HepG2 (cell line): Measurements from ENCODE around the gene GSK3A. TPM values are rescaled to one million over a fixed set of nuclear protein-coding genes. Genes with fewer than 3 reads are reported as not detected.

Experiments
- BORCS8-MEF2B ChIP-seq: sonication (generic); formaldehyde crosslinking; IDR thresholded peaks from 2 replicates; pipeline ENCODE4 v1.8.0; 2022; ENCODE audit warnings: mild to moderate bottlenecking, missing genetic modification reagents
- EP300 ChIP-seq, 3 experiments: sonication (generic) in 1 of 3; formaldehyde crosslinking in 1 of 3; IDR thresholded peaks; 2 replicates each; pipeline versions ENCODE4 v1.5.1 to v1.6.1; 2011 to 2020; ENCODE audit warnings: low read depth in 2 of 3, low read length in 2 of 3, borderline replicate concordance in 1 of 3, improper control_type of control experiment in 1 of 3, mild to moderate bottlenecking in 1 of 3, missing genetic modification reagents in 1 of 3, moderate library complexity in 1 of 3
- HCFC1 ChIP-seq: fragments of 150-350 bp; IDR thresholded peaks from 2 replicates; pipeline ENCODE4 v1.6.1; 2014; ENCODE audit warnings: low read depth, low read length
- HNRNPLL ChIP-seq: fragments of 200-400 bp; formaldehyde crosslinking; IDR thresholded peaks from 2 replicates; pipeline ENCODE4 v1.6.1; 2017; ENCODE audit warnings: mild to moderate bottlenecking, low read depth, low read length; ENCODE audit not compliant: poor library complexity, severe bottlenecking
- KDM6A ChIP-seq: IDR thresholded peaks from 2 replicates; pipeline ENCODE4 v1.6.1; 2016; ENCODE audit warnings: low read depth
- NBN ChIP-seq: fragments of 450-650 bp; conservative IDR thresholded peaks from 2 replicates; pipeline ENCODE4 v1.6.1; 2017
- NFATC3 ChIP-seq: sonication (generic); formaldehyde crosslinking; IDR thresholded peaks from 2 replicates; pipeline ENCODE4 v1.5.1; 2020; ENCODE audit warnings: mild to moderate bottlenecking, missing genetic modification reagents
- PRMT3 ChIP-seq: sonication (generic); formaldehyde crosslinking; IDR thresholded peaks from 2 replicates; pipeline ENCODE4 v1.8.1; 2022; ENCODE audit warnings: low read depth, mild to moderate bottlenecking, moderate library complexity, missing genetic modification reagents, borderline replicate concordance
- RBFOX2 ChIP-seq: fragments of 200-400 bp; formaldehyde crosslinking; IDR thresholded peaks from 2 replicates; pipeline ENCODE4 v1.6.1; 2017; ENCODE audit warnings: low read depth, mild to moderate bottlenecking, low read length
- SIX4 ChIP-seq: sonication (generic); formaldehyde crosslinking; IDR thresholded peaks from 2 replicates; pipeline ENCODE4 v1.4.0; 2020; ENCODE audit warnings: missing genetic modification reagents
- SOX13 ChIP-seq, 3 experiments: fragments of 450-650 bp in 1 of 3; sonication (generic) in 1 of 3; formaldehyde crosslinking in 1 of 3; IDR thresholded peaks in 2 of 3; conservative IDR thresholded peaks in 1 of 3; 2 replicates each; pipeline versions ENCODE4 v1.5.0 to v1.6.1; 2016 to 2020; ENCODE audit warnings: antibody characterized with exemption in 1 of 3, mild to moderate bottlenecking in 1 of 3, missing compliant biosample characterization in 1 of 3, missing genetic modification reagents in 1 of 3, moderate library complexity in 1 of 3
- TAF1 ChIP-seq: sonication (generic); formaldehyde crosslinking; IDR thresholded peaks from 2 replicates; pipeline ENCODE4 v1.4.0; 2020; ENCODE audit warnings: missing genetic modification reagents
- TBX2 ChIP-seq: sonication (generic); formaldehyde crosslinking; IDR thresholded peaks from 2 replicates; pipeline ENCODE4 v1.5.0; 2020; ENCODE audit warnings: missing genetic modification reagents, mild to moderate bottlenecking, borderline replicate concordance
- ZIK1 ChIP-seq: sonication (generic); formaldehyde crosslinking; IDR thresholded peaks from 2 replicates; pipeline ENCODE4 v1.5.0; 2020; ENCODE audit warnings: mild to moderate bottlenecking, low read depth, missing genetic modification reagents, borderline replicate concordance
- ZNF224 ChIP-seq: sonication (generic); formaldehyde crosslinking; IDR thresholded peaks from 2 replicates; pipeline ENCODE4 v1.5.0; 2020; ENCODE audit warnings: mild to moderate bottlenecking, missing genetic modification reagents
- ZNF335 ChIP-seq: sonication (generic); formaldehyde crosslinking; IDR thresholded peaks from 2 replicates; pipeline ENCODE4 v1.4.0; 2020; ENCODE audit warnings: missing genetic modification reagents
- ZNF605 ChIP-seq: sonication (generic); formaldehyde crosslinking; IDR thresholded peaks from 2 replicates; pipeline ENCODE4 v1.8.0; 2022; ENCODE audit warnings: mild to moderate bottlenecking, missing genetic modification reagents
- ZNF687 ChIP-seq: sonication (generic); formaldehyde crosslinking; IDR thresholded peaks from 2 replicates; pipeline ENCODE4 v1.5.1; 2020; ENCODE audit warnings: mild to moderate bottlenecking, missing genetic modification reagents, moderate library complexity
- polyA plus RNA-seq, 8 experiments: library from polyadenylated mRNA; depleted of rRNA in 3 of 8; stranded (reverse) in 7 of 8; unstranded in 1 of 8; fragments of >200 nt; fragmentation: Illumina TruSeq in 4 of 8; extraction: Trizol in 4 of 8; gene quantifications; 2 replicates each; pipeline versions ENCODE4 v1.2.1 to v1.2.3, GENCODE V29; 2011 to 2016; ENCODE audit warnings: low read depth in 4 of 8, missing spikeins in 1 of 8, mixed read lengths in 1 of 8; ENCODE audit not compliant: insufficient read depth in 1 of 8
- total RNA-seq, 5 experiments: library from RNA; depleted of rRNA; stranded (reverse); fragments of >200 nt; fragmentation: Illumina TruSeq; extraction: Trizol; gene quantifications; 2 replicates each; pipeline ENCODE4 v1.2.3, GENCODE V29; 2016; ENCODE audit warnings: low read depth in 1 of 5
- TF ChIP-seq, protein P1 (sequence below): sonication (generic); formaldehyde crosslinking; IDR thresholded peaks from 2 replicates; pipeline ENCODE4 v1.4.0; 2020; ENCODE audit warnings: missing genetic modification reagents, borderline replicate concordance

Gene GSK3A
- total and polyA plus RNA-seq, 2 of the 13 experiments (the other 11 are each of a cell fraction or from before 2014, with no cell fraction given): 16.9 to 52.5 TPM

DNA sequence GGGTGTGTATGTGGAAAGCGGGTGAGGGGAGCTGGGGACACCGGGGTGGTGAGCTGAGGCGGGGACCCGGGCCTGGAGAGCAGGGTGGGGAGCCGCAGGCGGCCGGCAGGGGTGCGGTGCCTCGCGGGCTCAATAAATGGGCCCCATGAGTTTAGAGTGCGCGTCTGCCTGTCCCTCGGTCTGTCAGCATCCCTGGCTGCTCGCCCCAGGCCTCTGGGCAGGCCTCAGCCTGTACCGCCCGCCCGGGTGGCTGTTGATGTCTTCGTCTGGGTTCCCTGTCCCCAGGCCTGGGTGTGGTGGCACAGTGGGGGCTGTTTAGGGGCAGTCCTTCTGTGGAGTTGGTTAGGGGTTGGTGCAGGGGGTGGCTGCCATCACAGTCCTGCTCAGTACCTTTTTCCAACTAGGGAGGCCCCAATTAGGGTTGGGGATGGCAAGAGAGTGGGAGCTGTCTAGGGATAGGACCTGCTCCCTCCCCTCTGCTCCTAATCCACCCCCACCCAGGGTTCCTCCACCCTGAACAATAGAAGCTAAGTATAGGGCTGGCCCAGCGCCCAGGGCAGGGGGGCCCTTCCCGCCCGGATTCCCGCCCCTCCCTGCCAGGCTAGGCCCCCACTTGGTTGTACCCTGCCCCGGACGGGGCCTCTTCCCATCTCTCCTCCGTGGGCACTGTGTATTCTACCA is 38.9 kb upstream of the GSK3A start (continued):
- TF ChIP-seq EP300 (IDR thresholded peaks at IDR 0.05; ENCODE audit: low read depth in 2 of 2, low read length in 2 of 2) (peak in 1 of 2 experiments; percentile 16; a peak in 1 of 4 replicates), EP300 (CRISPR knock-in tag; IDR thresholded peaks at IDR 0.05; ENCODE audit: borderline replicate concordance) (no peak), SIX4 (no peak), HCFC1 (no peak), TAF1 (CRISPR knock-in tag) (peak; percentile 41; the same call in 1 of the 2 replicates), BORCS8-MEF2B (CRISPR knock-in tag) (no peak), KDM6A (CRISPR knock-in tag) (0 out of 2 replicates have a peak, but pooled peaks have one; percentile 13), ZNF335 (no peak), ZNF224 (CRISPR knock-in tag) (no peak), ZIK1 (no peak), NFATC3 (CRISPR knock-in tag) (no peak), ZNF605 (CRISPR knock-in tag) (0 out of 2 replicates have a peak, but pooled peaks have one; percentile 48), HNRNPLL (peak; percentile 38), SOX13 (IDR thresholded peaks at IDR 0.05) (peak; percentile 76), SOX13 (CRISPR knock-in tag; conservative IDR thresholded peaks at IDR 0.05 in 1 of 2, IDR thresholded peaks at IDR 0.05 in 1 of 2) (peak in 1 of 2 experiments; percentile 82; a peak in 2 of 4 replicates), RBFOX2 (no peak), PRMT3 (CRISPR knock-in tag) (no peak), TBX2 (CRISPR knock-in tag) (0 out of 2 replicates have a peak, but pooled peaks have one; percentile 16), ZNF687 (CRISPR knock-in tag) (peak; percentile 63; the same call in 1 of the 2 replicates), NBN (no peak)
- TF ChIP-seq, protein P1, sequence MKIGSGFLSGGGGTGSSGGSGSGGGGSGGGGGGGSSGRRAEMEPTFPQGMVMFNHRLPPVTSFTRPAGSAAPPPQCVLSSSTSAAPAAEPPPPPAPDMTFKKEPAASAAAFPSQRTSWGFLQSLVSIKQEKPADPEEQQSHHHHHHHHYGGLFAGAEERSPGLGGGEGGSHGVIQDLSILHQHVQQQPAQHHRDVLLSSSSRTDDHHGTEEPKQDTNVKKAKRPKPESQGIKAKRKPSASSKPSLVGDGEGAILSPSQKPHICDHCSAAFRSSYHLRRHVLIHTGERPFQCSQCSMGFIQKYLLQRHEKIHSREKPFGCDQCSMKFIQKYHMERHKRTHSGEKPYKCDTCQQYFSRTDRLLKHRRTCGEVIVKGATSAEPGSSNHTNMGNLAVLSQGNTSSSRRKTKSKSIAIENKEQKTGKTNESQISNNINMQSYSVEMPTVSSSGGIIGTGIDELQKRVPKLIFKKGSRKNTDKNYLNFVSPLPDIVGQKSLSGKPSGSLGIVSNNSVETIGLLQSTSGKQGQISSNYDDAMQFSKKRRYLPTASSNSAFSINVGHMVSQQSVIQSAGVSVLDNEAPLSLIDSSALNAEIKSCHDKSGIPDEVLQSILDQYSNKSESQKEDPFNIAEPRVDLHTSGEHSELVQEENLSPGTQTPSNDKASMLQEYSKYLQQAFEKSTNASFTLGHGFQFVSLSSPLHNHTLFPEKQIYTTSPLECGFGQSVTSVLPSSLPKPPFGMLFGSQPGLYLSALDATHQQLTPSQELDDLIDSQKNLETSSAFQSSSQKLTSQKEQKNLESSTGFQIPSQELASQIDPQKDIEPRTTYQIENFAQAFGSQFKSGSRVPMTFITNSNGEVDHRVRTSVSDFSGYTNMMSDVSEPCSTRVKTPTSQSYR (CRISPR knock-in tag): no peak
